Measurements from ENCODE around the gene JDP2. TPM values are rescaled to one million over a fixed set of nuclear protein-coding genes. Genes with fewer than 3 reads are reported as not detected.

Gene JDP2
- total RNA-seq, 1 donor from 2014 or later = 58.4 TPM

GRCh38 chr14:75411214-75411540 is 16.6 kb upstream of the JDP2 start:
- FAIRE-seq (no peak), DNase-seq (ENCODE audit: low read depth) (no peak)
- TF ChIP-seq CTCF (IDR thresholded peaks at IDR 0.05; ENCODE audit: insufficient read depth, low read length, severe bottlenecking) = no peak
- Histone ChIP-seq H3K4me3 (ENCODE audit: low read depth, low read length) (no peak overlapping the region), H3K36me3 (ENCODE audit: control insufficient read depth, insufficient read depth, low read length) (no peaks in the 10 kb centered on the region), H3K27me3 (ENCODE audit: control insufficient read depth, insufficient read depth, low read length) (peaks cover 3% of the 10 kb centered on the region)

GRCh38 chr14:75413013-75413412 is 14.8 kb upstream of the JDP2 start:
- H3K4me3 ChIP-seq (ENCODE audit: low read depth, low read length) = no peak overlapping the region
- FAIRE-seq (no peak), DNase-seq (ENCODE audit: low read depth) (no peak)
- H3K36me3 ChIP-seq (ENCODE audit: control insufficient read depth, insufficient read depth, low read length) = no peaks in the 10 kb centered on the region
- H3K27me3 ChIP-seq (ENCODE audit: control insufficient read depth, insufficient read depth, low read length) = peaks cover 3% of the 10 kb centered on the region
- no peak for TF ChIP-seq CTCF (IDR thresholded peaks at IDR 0.05; ENCODE audit: insufficient read depth, low read length, severe bottlenecking)

- no peak for TF ChIP-seq CTCF (IDR thresholded peaks at IDR 0.05; ENCODE audit: insufficient read depth, low read length, severe bottlenecking)
- peak; percentile 33 for DNase-seq (ENCODE audit: low read depth)
- Histone ChIP-seq H3K36me3 (ENCODE audit: control insufficient read depth, insufficient read depth, low read length) (no peaks in the 10 kb centered on the region), H3K27me3 (ENCODE audit: control insufficient read depth, insufficient read depth, low read length) (peaks cover 1% of the 10 kb centered on the region), H3K4me3 (ENCODE audit: low read depth, low read length) (no peak overlapping the region)
- FAIRE-seq = no peak
Measured at GRCh38 chr14:75417674-75418073, 10.1 kb upstream of the JDP2 start.

GRCh38 chr14:75418850-75419768 is 8.7 kb upstream of the JDP2 start:
- H3K4me3 ChIP-seq (ENCODE audit: low read depth, low read length) = no peak overlapping the region
- FAIRE-seq (no peak), DNase-seq (ENCODE audit: low read depth) (peak; percentile 37)
- H3K27me3 ChIP-seq (ENCODE audit: control insufficient read depth, insufficient read depth, low read length) = peaks cover 1% of the 10 kb centered on the region
- no peak for TF ChIP-seq CTCF (IDR thresholded peaks at IDR 0.05; ENCODE audit: insufficient read depth, low read length, severe bottlenecking)
- H3K36me3 ChIP-seq (ENCODE audit: control insufficient read depth, insufficient read depth, low read length) = no peaks in the 10 kb centered on the region

GRCh38 chr14:75422169-75422568 is 5.7 kb upstream of the JDP2 start:
- FAIRE-seq = no peak
- H3K36me3 ChIP-seq (ENCODE audit: control insufficient read depth, insufficient read depth, low read length) = no peaks in the 10 kb centered on the region
- no peaks in the 10 kb centered on the region for H3K27me3 ChIP-seq (ENCODE audit: control insufficient read depth, insufficient read depth, low read length)
- TF ChIP-seq CTCF (IDR thresholded peaks at IDR 0.05; ENCODE audit: insufficient read depth, low read length, severe bottlenecking) = no peak
- peak; percentile 91 for DNase-seq (ENCODE audit: low read depth)
- H3K4me3 ChIP-seq (ENCODE audit: low read depth, low read length) = no peak overlapping the region

- no peak for FAIRE-seq
- TF ChIP-seq CTCF (IDR thresholded peaks at IDR 0.05; ENCODE audit: insufficient read depth, low read length, severe bottlenecking) = no peak
- no peak for DNase-seq (ENCODE audit: low read depth)
- no peaks in the 10 kb centered on the region for H3K27me3 ChIP-seq (ENCODE audit: control insufficient read depth, insufficient read depth, low read length)
- H3K36me3 ChIP-seq (ENCODE audit: control insufficient read depth, insufficient read depth, low read length) = no peaks in the 10 kb centered on the region
- H3K4me3 ChIP-seq (ENCODE audit: low read depth, low read length) = no peak overlapping the region
Measured at GRCh38 chr14:75424496-75424895, 3.3 kb upstream of the JDP2 start.

All from bronchial epithelial cell (primary cell).